GM12891 (cell line): ENCODE measurements around the gene FPR1.

Experiments used
- DNase-seq: peaks from one replicate; pipeline ENCODE4 v3.0.0; 2011; ENCODE audit warnings: low spot score; ENCODE audit not compliant: insufficient read length
- FAIRE-seq: peaks from 2 replicates; lab custom pipeline; 2011; peaks lifted over from hg19 to GRCh38; lab: Jason Lieb, UNC
- PAX5 ChIP-seq: IDR thresholded peaks from 2 replicates; pipeline ENCODE4 v1.6.1; 2011; ENCODE audit warnings: low read length, moderate library complexity, mild to moderate bottlenecking; ENCODE audit not compliant: insufficient read depth, severe bottlenecking
- POLR2A ChIP-seq: IDR thresholded peaks from 2 replicates; pipeline ENCODE4 v1.6.1; 2011; ENCODE audit warnings: low read depth, low read length, control low read depth
- POLR2AphosphoS5 ChIP-seq: IDR thresholded peaks from 2 replicates; pipeline ENCODE4 v1.6.1; 2011; ENCODE audit warnings: low read depth, low read length, control low read depth
- POU2F2 ChIP-seq: IDR thresholded peaks from 2 replicates; pipeline ENCODE4 v1.6.1; 2011; ENCODE audit warnings: low read depth, mild to moderate bottlenecking, control low read depth, low read length, moderate library complexity
- SPI1 ChIP-seq: IDR thresholded peaks from 2 replicates; pipeline ENCODE4 v1.6.1; 2011; ENCODE audit warnings: low read depth, low read length, control low read depth
- TAF1 ChIP-seq: IDR thresholded peaks from 2 replicates; pipeline ENCODE4 v1.6.1; 2011; ENCODE audit warnings: low read depth, low read length, control low read depth

FPR1 gene

DNA sequence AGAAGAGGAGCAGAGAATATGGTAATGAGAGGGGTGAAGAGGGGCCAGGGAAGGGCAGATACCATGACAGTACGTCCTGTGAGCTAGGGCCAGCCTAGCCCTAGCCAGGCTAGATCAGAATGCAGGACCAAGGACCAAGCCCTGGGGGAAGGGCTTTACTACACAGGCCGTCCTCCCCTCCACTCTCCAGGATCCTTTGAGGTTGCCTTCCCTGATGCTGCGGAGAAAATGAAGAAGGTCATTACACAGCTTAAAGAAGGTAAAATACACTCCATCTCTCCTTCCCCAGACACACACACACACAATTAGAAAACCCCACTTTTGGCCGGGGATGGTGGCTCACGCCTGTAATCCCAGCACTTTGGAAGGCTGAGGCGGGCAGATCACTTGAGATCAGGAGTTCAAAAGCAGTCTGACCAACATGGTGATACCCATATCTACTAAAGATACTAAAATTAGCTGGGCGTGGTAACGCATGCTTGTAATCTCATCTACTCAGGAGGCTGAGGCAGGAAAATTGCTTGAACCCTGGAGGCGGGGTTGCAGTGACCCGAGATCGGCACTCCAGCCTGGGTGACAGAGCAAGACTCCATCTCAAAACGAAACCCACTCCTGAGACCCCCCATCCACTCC is 50.1 kb downstream of the FPR1 start:
- TF ChIP-seq TAF1: no peak
- TF ChIP-seq POU2F2: no peak
- no peak for TF ChIP-seq SPI1
- TF ChIP-seq POLR2A: no peak
- no peak for TF ChIP-seq PAX5
- no peak for TF ChIP-seq POLR2AphosphoS5
- FAIRE-seq (no peak), DNase-seq (no peak)

DNA sequence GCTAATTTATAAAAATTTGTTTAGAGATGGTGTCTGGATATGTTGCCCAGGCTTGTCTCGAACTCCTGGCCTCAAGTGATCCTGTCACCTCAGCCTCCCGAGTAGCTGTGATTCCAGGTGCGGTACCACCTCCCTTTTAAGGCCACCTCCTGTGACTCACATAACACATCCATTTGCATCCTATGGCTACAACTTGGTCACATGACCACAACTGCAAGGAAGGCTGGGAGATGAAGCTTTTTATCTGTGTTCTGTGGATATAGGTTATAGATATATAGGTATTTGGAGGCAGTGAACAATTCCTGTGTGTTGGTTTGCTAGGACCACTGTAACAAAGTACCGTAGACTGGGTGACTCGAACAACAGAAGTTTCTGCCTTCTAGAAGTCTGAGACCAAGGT is 52.5 kb downstream of the FPR1 start:
- no peak for TF ChIP-seq POU2F2
- TF ChIP-seq SPI1: no peak
- TF ChIP-seq POLR2AphosphoS5: no peak
- TF ChIP-seq TAF1: no peak
- no peak for TF ChIP-seq PAX5
- TF ChIP-seq POLR2A: no peak
- DNase-seq (no peak), FAIRE-seq (no peak)

DNA sequence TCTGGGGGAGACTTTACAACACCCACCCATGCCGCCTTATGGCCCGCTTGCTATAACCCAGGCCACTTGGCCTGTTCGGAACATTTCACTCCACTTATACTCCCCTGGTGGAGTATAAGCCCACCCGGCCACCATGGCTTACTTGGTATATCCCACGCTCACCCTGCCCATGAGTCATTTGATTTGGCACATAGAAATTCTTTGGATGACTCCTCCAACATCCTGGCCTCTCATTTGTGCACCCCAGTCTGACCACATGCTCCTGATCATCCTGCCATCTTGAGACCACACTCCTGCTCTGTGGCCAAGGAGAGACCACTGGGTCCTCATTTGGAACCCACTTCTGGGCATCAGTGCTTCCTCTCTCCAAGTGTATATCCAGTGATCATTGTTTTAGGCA is 53.4 kb downstream of the FPR1 start:
- no peak for TF ChIP-seq SPI1
- no peak for TF ChIP-seq POU2F2
- no peak for TF ChIP-seq POLR2AphosphoS5
- no peak for TF ChIP-seq POLR2A
- TF ChIP-seq TAF1: no peak
- TF ChIP-seq PAX5: no peak
- no peak for DNase-seq
- FAIRE-seq: no peak

DNA sequence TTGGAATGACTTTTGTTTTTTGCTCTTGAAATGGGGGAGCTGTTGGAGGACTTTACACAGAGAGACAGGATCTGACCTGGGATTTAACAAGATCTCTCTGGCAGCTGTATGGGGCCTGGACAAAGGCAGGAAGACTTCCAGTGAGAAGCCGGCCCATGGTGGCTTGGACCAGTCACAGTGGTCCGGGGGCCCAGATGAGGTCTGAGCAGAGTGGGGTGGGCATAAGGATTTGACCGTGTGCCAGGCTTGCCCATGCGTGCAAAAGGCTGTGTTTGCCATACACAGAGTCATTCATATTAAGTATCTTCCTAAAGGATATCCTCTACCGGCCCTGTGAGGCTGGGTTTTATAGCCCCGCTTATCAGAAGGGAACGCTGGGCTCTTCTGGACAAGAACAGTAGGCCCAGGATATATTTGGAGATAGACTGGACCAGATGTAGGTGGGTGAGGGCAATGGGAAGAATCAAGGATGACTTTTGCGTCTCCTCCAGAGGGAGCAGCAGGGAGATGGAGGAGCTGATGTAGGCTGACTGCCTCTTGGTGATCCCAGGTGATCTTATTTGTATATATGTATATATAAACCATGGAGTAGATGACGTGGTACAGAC is 54.4 kb downstream of the FPR1 start:
- no peak for DNase-seq
- FAIRE-seq: no peak
- TF ChIP-seq POU2F2 (no peak), TAF1 (no peak), POLR2A (no peak), POLR2AphosphoS5 (no peak), PAX5 (no peak), SPI1 (no peak)

DNA sequence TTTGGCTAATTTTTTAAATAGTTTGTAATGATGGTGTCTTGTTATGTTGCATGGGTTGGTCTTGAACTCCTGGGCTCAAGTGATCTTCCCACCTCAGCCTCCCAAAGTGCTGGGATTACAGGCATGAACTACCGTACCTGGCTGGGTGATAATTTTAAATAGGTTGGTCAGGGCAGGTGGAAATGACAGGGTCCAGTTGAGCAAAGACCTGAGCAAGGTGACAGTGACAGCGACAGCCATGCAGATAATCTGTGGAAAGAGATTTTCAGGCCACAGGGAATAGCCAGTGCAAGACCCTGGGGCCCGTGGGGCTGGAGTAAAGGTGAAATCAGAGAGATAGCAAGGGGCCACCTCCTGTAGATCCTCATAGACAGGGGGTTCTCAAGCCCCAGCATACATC is 55.1 kb downstream of the FPR1 start:
- FAIRE-seq: no peak
- DNase-seq: no peak
- TF ChIP-seq SPI1: no peak
- TF ChIP-seq POU2F2: no peak
- TF ChIP-seq PAX5: no peak
- no peak for TF ChIP-seq POLR2A
- TF ChIP-seq POLR2AphosphoS5: no peak
- no peak for TF ChIP-seq TAF1
